ENCODE measurements around the gene MTARC2.

The MTARC2 gene

DNA sequence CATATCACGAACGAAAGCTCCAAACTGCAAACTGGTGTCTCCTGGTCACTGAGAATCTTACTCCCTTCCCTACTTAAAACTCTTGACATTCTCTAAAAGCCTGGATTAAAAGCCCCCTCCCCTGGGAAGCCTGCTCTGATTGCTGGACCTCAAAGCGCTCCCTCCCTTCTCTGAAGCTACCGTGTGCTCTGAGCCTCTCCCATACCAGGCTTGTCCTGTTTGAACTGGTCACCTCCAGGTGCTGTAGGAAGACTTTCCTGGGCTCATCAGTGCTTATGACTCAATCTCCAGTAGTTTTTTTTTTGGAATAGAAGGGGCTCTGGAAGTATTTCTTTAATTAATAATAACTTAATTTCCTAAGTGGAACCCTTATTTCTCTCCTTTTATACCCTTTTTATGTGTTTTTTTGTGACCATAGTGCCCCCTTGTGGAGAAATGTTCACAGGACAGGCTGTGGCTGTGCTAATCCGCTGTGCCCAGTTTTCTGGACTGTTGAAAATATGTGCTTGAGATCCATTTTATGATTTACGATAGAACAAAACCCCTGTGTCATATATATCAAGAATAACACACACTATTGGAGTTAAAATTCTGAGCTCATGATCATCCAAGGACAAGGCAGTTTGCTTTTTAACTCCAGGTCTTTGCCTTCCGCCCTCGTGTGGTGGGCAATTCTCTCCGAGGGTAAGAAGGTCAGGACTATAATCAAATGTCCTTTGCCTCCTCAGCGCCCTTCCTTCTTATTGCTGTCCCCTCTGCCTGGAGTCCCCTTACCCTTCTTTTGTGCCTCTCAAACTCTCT, 55.5 kb downstream of the MTARC2 start:
- DNase-seq (ENCODE audit: low spot score), result peak; percentile 30

- DNase-seq (ENCODE audit: low spot score), result no peak
Observed at GRCh38 chr1:220804202-220804586, 56.1 kb downstream of the MTARC2 start.

GRCh38 chr1:220806408-220806807, 58.3 kb downstream of the MTARC2 start:
- no peak for DNase-seq (ENCODE audit: low spot score)

DNA sequence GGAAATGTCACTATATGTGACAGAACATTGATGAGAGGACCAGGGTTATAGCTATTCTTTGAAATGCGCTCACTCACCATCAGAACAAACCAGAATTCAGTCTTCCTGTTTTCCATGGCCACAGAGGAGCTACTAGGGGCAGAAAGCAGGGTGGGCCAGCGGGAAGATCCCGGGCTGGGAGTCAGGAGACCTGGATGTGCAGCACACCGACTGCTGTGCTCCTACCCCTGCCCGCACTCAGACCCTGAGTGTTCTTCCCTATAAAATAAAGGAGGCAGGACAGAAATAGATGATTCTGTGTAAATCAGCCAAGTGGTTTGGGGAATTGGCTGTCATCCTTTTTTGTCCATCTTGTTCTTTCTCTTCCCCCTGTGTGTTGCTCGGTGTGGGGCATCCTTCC, 59.6 kb downstream of the MTARC2 start:
- DNase-seq (ENCODE audit: low spot score), result no peak

GRCh38 chr1:220808345-220809186, 60.4 kb downstream of the MTARC2 start:
- DNase-seq (ENCODE audit: low spot score), result no peak

DNA sequence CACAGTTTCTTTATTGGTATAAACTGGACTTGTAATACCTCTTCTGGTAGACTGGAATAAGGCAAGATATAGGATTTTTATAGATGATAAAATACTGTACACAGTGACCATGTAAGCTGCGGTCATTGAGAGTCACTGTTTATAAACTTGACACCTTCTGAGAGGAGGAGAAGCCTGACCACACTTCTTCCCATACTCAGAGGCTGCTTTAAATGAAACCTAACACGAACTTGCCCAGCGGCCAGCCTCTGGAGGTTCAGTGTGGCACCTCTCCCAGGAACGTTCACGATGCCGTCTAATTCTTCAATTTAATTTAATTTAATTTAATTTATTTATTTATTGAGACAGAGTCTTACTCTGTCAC, 61.0 kb downstream of the MTARC2 start:
- DNase-seq (ENCODE audit: low spot score), result no peak

DNA sequence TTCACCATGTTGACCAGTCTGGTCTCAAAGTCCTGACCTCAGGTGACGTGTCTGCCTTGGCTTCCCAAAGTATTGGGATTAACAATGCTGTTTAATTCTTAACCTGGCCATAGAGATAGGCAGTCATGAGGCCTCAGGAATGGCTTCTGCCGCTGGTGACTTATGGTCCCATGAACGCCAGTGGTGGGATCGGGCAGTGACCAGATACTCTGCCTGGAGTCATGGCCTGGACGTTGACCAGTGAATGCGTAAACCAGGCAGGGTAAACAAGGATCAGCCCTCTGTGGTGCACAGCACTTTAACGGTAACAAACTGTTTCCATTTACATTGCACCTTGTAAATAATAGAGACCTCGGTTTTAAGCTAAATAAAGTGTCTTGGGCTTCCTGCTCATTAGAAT, 61.6 kb downstream of the MTARC2 start:
- DNase-seq (ENCODE audit: low spot score), result no peak

- peak; percentile 71 for DNase-seq (ENCODE audit: low spot score)
Observed at GRCh38 chr1:220810179-220810653, 62.1 kb downstream of the MTARC2 start.

- no peak for DNase-seq (ENCODE audit: low spot score)
Observed at GRCh38 chr1:220810963-220811362, 62.8 kb downstream of the MTARC2 start.

DNA sequence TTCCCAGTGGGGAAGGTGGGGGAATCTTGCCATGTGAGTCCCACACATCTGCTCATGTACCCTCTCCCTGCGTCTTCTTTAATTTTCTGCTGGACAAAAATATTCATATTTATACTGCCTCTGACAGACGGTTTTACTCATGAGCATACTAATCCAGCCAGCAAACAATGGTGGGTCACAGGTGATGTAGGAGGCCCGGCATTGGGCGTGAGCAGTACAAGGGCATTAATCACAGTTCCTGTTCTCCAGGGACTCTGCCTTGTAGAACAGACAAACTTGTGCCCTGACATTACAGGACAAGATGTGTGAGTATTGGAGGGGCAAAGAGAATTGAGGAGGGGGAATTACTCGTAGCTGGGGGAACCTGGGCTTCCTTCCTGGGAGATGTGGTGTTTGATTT, 63.6 kb downstream of the MTARC2 start:
- DNase-seq (ENCODE audit: low spot score), result no peak

- DNase-seq (ENCODE audit: low spot score), result no peak
Observed at GRCh38 chr1:220812308-220812707, 64.2 kb downstream of the MTARC2 start.

- DNase-seq (ENCODE audit: low spot score), result no peak
Observed at GRCh38 chr1:220813013-220813412, 64.9 kb downstream of the MTARC2 start.

DNA sequence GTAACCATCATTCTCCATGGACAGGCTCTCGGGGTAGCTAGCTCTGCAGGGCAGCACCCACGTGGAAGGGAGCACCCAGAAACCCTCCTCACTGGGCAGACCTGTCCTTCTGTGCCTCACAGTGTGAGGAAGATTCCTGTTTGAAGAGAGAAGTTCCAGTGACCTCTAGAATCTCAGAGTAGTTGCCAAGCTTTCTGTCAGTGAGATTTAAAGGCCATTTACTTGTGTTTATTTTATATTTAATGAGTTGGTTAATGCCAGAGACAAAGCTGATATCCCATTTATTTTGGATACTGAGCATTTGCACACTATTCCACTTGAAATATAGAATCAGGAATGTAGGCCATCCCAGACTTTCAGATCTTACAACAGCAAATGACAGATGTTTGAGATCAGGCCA, 67.3 kb downstream of the MTARC2 start:
- DNase-seq (ENCODE audit: low spot score), result no peak

- no peak for DNase-seq (ENCODE audit: low spot score)
Observed at GRCh38 chr1:220817907-220818306, 69.8 kb downstream of the MTARC2 start.

- DNase-seq (ENCODE audit: low spot score), result no peak
Observed at GRCh38 chr1:220818421-220819173, 70.5 kb downstream of the MTARC2 start.

DNA sequence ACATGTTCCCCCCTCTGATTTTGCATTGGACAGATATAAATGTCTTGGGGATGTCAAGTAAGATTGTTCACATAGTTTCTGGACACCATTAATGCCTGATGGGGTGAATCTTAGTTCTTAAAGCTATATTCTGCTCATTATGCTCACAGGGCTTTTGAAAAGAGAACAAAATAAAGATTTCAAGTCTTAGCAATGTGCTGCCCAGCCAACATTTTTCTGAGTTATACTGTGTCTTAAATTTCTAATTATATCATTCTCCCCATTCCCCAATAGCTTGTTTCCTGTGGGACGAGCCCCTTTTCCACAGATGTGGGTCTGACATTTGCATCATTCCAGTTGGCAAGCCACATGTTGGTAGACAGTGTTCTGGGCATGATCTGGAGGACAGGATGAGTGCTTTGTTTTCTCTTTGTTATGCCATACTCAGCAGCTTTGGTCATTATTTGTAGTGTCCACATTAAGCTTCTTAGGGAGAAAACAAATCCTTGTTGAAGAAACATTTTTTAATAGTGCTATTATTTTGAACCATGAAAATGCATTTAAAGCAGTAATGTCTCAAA, 71.4 kb downstream of the MTARC2 start:
- DNase-seq (ENCODE audit: low spot score), result no peak

DNA sequence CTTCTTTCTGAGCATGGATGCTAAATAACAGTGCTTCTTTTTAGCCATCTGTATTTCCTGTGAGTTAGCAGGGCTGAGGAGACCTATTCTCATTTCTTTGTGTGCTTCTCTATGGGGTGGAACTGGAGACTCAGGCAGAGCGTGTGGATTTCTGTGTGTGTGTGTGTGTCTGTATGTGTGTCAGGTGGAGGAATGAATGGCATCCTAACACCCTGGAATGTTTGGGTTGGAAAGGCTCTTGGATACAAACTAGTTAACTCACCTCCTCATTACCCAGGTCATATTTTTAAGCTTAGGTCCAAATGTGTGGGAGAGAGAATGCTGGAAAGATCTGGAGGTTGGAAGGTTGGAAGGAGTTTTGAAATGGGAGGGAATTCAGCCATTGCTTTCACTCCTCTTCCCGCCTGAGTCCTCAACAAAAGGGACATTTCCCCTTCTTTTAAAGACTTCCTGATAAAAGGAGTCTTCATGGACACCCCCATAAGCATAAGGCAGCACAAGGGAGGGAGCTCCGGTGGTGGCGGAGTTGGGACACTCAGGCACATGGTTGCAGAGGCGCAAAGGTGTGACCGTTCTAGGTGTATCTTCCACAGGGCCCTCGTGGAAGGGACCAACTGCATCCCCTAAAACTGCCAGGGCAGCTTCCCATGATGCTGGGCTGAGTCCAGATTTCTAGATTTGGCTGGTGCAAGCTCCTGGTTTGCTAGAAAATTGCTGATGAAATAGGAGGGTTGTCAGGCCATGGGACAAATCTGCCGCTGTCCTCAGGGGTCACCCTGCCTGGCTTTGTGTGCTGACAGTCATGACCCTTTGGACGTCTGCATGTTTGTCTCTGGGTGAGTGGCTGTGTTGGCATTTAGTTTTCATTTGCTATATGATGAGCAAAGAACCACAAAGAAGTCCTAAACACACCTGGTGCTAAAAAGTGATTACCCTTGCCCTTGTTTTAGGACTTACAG, 76.2 kb downstream of the MTARC2 start:
- no peak for DNase-seq (ENCODE audit: low spot score)

- DNase-seq (ENCODE audit: low spot score), result no peak
Observed at GRCh38 chr1:220825819-220826551, 77.9 kb downstream of the MTARC2 start.

- DNase-seq (ENCODE audit: low spot score), result no peak
Observed at GRCh38 chr1:220826729-220827128, 78.6 kb downstream of the MTARC2 start.

DNA sequence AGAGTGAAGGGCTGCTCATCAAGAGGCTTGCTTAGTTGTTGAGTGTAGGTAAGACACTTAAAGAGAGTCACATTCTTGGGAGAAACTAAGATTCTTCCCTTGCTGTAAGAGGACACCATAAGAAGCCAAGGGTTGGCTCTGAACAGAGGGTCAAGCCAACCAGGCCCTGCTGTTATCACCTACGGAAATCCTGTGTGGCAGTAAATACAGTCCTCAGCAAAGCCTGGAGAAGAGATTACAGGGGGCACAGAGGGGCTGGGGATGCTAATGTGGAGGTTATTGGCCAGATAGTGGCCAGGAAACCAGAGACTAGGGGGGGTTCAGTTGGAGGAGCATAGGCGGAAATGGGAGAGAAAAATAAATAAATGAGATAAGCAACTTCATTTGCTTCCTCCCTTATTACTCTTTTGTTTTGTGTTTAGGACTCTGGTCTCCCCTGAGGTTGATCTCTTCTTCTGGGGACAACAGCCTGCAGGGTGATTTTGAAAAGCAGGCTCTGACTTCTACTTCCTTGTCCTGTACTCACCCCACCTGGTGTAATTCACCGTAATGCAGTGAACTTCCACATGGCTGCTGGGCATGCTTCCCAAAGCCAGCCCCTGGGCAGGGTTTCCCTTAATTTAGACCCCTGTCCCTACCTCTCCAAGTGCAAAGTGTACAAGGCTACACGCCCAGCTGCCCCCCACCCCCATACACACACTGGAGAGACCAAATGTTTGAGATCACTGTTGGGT, 79.5 kb downstream of the MTARC2 start:
- no peak for DNase-seq (ENCODE audit: low spot score)

Data from germinal center (tissue), 1 donor.